Left kidney (tissue), 8 donors: ENCODE results near the gene PLCG1. TPM values are rescaled to one million over a fixed set of nuclear protein-coding genes. Genes with fewer than 3 reads are reported as not detected.
"Not testable (repeated sequence)": the region's sequence is repeated elsewhere in the genome, so short reads cannot be mapped to it uniquely, and the experiment has no call there.

Experiments used
- DNase-seq: peaks from one replicate; pipeline ENCODE4 v3.0.0-alpha.2; 2013
- long read RNA-seq, 8 donors: transcript quantifications; one replicate each; lab custom pipeline, GENCODE V29; 2026
- polyA plus RNA-seq: library from polyadenylated mRNA; unstranded; fragments of 120-200 nt; gene quantifications from one replicate; pipeline ENCODE4 v1.2.1, GENCODE V29; 2013; ENCODE audit not compliant: insufficient read length

PLCG1 gene
- 206 TPM for polyA plus RNA-seq
- long read RNA-seq, donor 1, full-length matches to known transcripts: 2 of 37 reads
- long read RNA-seq, donor 1, partial matches to known transcripts: 35 of 37 reads
- long read RNA-seq, donor 1, other reads (novel, unspliced or antisense): 0 of 37 reads
- long read RNA-seq, donor 2, full-length matches to known transcripts: 4 of 4 reads
- long read RNA-seq, donor 2, partial matches to known transcripts: 0 of 4 reads
- long read RNA-seq, donor 2, other reads (novel, unspliced or antisense): 0 of 4 reads
- long read RNA-seq, donor 3, full-length matches to known transcripts: 2 of 62 reads
- long read RNA-seq, donor 3, partial matches to known transcripts: 60 of 62 reads
- long read RNA-seq, donor 3, other reads (novel, unspliced or antisense): 0 of 62 reads
- long read RNA-seq, donor 4: 0 reads
- long read RNA-seq, donor 5, full-length matches to known transcripts: 2 of 62 reads
- long read RNA-seq, donor 5, partial matches to known transcripts: 55 of 62 reads
- long read RNA-seq, donor 5, other reads (novel, unspliced or antisense): 5 of 62 reads
- long read RNA-seq, donor 6, full-length matches to known transcripts: 3 of 8 reads
- long read RNA-seq, donor 6, partial matches to known transcripts: 5 of 8 reads
- long read RNA-seq, donor 6, other reads (novel, unspliced or antisense): 0 of 8 reads
- long read RNA-seq, donor 7, full-length matches to known transcripts: 2 of 20 reads
- long read RNA-seq, donor 7, partial matches to known transcripts: 18 of 20 reads
- long read RNA-seq, donor 7, other reads (novel, unspliced or antisense): 0 of 20 reads
- long read RNA-seq, donor 8, full-length matches to known transcripts: 2 of 18 reads
- long read RNA-seq, donor 8, partial matches to known transcripts: 16 of 18 reads
- long read RNA-seq, donor 8, other reads (novel, unspliced or antisense): 0 of 18 reads

DNA sequence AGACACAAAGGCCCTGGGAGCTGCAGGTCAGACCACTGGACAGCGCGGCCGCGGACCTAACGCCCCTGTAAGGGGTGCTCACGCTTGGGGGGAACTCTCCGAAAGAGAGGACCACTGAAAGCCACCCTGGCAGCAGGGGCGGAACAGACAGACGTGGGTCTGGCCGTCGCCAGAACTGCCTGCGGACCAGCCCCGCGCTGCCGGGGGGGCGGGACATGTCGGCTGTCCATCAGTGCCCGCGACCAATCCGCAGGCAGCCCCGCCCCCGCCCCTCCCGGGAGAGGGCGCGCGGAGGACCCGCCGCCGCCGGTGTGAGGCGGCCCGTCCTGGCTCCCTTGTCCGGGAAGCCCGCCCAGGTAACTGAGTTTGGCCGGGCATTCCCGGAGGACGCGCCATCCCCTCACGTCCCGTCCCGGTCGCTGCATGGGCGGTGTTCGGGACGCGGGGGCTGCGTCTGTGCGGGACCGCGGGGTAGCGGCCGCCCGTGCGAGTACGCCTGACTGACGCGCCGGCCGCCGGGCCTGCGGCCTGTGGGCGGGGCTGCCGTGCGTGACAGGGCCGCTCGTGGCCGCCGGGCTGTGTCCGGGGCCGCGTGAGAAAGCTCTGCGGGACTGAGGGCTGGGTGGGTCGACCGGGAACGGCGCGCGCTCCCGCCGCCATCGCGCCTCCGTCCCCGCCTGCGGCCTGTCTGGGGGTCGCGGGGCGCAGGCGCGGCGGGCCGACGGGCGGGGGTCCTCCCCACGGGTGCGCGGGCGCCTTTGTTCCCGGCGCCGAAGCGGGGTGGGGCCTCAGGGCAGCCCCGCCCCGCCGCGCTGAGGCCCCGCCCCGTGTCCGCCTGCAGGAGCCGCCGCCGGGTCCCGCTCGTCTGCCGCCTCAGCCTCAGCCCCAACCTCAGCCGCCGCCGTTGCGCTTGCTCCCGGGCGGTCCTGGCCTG, at the start of gene PLCG1:
TSS of gene PLCG1 (plus strand) at position 864 of the 934 bp plus-strand sequence. CDS start 99 bp downstream, outside the sequence.
- DNase-seq: peak; percentile 85

DNA sequence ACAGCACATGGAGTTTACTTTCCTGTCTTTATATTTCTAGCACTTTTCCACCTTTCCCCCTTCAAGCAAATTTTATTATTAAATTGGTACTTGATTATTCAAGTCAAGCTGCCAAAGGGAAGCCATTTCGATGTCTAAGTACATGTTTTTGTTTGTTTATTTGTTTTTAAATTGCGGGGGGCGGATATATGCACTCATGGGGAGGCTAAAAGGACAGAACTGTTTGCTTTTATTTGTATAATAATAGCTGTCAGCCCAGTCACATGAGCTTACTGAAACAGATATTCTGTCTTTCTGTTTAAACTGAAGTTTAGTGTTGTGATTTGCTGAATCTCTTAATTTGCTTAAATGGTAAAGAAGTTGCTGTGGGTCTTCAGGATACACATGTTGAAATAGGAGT, 49.6 kb upstream of the PLCG1 start:
- no peak for DNase-seq

DNA sequence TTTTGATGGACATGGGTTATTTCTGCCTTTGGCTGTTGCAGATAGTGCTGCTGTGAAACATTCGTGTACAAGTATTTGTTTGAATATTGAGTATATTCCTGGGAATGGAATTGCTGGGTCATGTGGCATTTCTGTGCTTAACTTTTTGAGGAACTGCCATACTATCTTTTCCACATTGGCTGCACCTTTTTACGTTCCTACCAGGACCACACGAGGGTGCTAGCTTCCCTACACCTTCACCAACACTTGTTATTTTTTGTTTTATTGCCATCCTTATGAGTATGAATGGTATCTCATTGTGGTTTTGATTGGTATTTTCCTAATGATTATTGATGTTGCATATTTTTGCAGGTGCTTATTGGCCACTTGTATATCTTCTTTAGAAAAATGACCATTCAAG, 47.8 kb upstream of the PLCG1 start:
- DNase-seq: no peak

DNA sequence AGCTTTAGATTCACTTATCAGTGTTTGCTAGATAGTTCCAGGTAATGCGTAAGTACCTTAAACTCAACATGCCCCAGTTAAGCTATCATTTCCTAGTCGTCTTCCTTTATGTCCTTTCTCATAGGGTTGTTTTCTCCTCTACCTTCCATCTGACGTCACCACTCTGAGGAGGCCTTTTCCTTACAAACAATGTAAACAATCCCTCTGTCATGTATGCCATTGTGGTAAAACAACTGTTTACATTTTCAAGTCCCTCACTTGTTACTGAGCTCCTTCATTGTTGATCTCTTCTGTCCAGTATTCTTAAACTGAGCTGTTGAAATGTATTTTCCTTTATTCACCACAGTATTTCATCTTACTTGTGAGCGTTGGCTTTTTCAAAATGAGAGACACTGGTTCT, 45.4 kb upstream of the PLCG1 start:
- no peak for DNase-seq

DNA sequence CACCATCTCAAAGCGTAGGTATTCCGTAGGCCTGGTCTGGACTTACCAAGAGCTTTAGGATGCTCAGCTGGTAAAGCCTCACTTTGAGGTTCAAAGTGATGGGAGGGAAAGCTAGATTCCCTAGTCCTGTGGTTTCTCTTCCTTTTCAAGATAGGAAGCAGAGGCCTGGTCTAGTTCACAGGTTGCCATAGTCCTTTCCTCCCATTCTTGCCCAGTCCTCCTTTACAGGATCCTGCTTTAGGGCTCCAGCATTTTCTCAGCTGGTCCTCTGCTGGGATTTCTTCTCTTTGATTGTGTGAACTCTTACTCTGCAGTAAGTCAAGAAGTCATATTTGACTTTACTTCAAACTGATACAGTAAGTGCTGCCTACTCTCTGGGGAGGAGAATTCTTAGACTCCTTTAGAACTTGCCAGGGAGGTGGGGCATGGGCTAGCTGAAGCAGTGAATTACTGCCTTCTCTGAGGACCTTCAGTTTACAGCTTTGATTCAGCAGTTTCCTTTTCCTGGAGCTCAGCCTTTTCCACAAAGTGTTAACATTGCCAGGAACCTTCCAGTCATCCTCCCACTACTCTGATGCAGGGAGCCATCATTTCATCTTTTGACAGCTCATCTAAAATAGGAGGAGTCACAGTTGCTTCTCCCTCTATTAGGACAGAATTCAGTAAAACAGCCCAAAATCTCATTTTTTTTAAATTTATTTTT, 42.8 kb upstream of the PLCG1 start:
- no peak for DNase-seq

DNA sequence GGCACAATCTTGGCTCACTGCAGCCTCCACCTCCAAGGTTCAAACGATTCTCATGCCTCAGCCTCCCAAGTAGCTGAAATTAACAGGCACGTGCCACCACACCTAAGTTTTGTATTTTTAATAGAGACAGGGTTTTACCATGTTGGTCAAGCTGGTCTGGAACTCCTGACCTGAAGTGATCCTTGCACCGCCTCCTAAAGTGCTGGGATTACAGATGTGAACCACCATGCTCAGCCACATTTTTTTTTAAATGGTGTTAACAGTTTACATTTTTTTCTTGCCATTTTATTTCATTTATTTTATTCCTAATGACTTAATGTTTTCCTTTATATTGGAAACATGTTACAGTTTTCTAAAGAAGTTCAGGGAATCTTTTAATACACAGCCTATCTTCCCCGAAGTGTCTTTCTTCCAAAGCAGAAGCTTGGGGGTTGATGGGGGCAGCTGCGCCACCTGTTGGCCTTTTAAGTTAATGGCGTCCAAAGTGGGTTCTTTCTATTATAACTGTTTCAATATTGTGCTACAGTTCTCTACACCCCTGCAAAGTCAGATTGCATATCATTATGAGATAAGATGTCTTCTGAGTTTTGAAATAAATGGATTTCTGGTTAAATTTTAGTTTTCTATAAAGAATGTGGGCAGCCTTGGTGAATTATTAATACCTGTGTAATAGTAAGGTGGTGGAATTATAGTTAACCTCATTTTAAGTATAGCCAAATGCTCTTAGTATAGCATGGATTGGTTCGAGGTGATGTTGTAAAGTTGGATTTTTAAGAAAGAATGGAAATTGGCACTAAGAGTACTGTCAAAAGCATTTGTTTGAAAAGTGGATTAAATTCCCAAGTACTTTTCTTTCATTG, 42.0 kb upstream of the PLCG1 start:
- peak; percentile 61 for DNase-seq

DNA sequence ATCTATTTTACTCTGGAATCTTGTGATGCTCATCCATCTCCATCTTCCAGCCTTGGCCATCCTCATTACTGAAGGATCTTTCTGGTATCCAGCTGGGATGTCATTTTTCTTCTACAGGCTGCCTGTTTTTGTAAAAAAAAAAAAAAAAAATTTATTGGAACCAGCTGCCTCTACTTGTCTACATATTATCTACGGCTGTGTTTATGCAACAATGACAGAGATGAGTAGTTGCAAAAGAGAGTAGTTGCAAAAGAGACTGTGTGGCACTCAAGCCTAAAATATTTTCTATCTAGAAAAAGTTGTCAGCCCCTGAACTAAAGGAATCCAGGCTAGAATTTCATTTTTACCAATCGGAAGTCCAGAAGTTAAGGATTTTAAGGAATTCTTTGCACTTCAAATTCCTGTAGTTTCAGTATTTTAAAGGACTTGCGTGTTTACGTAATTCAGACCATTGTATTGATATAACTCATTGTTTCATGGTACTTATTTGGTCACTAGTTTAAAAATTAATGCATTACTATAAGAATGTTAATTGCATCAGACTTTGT, 38.6 kb upstream of the PLCG1 start:
- DNase-seq: no peak

DNA sequence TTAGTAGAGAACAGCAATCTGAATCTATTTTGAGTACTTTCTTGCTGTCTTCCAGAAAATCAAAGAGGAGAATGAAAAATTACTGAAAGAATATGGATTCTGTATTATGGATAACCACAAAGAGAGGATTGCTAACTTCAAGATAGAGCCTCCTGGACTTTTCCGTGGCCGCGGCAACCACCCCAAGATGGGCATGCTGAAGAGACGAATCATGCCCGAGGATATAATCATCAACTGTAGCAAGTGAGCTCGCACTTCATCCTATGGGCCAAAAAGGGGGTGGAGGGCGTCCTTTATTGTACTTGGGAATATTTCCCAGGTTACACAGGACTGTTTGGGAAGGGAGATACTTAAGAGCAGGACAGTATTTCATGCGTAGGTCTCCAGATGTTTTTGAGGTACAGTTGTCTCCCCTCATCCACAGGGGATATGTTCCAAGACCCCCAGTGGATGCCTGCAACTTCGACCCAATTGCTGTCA, 37.3 kb upstream of the PLCG1 start:
- no peak for DNase-seq

DNA sequence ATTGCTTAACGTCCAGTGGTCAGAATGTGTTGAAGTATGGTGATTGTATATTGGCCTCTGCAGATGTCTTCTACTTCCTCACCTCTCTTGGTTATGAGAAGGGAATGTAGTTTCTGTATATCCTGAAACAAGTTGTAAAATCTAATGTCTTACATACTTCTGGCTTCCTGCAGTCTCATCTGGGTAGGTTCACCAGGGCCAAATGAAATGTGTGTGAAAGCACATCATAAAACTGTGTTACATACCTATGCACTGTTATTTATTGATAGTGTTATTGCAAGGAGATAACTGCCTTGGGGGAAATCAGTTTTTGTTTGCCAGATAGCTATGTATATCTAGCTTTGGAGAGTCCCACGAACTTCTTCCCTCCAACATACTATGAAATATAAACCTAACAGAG, 35.7 kb upstream of the PLCG1 start:
- DNase-seq: no peak

DNA sequence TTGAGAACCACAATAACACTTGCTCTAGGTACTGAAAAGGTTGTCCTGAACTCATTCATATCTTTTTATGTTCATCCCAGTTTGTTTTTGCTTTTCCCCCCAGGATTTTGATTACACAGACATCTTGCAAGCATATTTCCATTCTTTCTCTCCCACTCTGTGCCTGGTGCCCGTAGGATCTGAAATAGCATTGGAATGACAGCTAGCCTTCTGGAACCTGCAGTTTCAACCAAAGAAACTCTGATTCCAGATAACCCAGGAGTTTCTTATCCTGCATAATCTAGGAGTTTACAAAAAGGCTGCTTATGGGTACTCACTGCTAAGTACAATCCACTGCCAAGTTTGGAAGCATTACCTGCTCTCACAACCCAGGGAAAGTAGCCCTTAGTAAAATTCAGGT, 28.8 kb upstream of the PLCG1 start:
- DNase-seq: no peak

DNA sequence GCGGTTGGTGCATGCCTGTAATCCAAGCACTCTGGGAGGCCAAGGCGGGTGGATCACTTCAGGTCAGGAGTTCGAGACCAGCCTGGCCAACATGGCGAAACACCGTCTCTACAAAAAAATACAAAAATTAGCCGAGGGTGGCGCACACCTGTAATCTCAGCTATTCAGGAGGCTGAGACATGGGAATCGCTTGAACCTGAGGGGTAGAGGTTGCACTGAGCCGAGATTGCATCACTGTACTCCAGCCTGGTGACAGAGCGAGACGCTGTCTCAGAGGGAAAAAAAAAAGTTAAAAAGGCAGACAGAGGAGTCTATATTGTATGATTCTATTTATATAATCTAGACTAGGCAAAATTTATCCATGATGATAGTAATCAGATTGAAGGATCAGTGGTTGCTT, 27.3 kb upstream of the PLCG1 start:
- DNase-seq: no peak

DNA sequence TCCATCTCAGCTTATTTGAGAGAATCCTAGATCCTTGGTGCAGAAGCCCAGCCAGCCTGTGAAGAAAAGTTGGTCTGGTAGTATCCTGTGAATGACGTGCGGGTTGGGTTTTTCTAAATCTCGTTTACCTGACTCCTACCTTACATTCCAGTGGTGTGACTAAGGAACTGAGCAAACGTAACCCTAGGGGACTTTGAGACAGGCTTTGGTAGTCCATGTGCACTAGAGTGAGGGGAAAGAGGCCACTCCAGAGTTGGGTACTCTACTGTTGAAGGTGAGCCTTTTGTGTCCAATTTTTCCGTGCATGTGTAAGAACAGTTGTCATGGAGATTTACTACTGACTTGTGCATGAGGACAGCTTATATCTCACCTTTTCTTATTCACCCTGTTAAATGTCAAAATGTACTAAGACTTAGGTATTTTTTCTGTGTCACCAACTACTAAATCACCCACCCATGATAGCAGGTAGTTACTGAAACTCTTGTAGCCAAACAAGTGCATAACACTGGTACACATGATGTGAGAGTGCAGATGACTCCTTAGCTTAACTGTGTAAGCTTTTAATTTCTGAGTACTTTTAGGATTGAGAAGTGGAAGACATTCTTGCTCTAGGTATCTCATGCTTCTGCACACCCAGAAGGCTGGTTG, 26.3 kb upstream of the PLCG1 start:
- no peak for DNase-seq

DNA sequence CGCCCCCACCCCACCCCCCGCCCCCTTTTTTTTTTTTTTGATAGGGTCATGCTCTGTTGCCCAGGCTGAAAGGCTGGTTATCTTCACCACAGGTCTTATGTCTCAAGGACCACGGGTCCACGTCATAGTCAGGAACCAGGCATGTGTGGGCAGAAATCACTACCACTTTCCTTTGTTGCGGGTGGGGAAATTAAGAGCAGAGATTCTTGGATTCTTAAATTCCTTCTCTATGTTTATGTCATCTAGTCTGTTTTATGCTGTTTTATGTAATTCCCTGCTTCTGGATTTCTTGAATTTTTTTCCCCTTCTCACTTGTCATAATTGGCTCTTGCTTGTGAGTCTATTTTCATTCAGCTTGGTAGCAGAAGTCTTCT, 25.8 kb upstream of the PLCG1 start:
- no peak for DNase-seq

DNA sequence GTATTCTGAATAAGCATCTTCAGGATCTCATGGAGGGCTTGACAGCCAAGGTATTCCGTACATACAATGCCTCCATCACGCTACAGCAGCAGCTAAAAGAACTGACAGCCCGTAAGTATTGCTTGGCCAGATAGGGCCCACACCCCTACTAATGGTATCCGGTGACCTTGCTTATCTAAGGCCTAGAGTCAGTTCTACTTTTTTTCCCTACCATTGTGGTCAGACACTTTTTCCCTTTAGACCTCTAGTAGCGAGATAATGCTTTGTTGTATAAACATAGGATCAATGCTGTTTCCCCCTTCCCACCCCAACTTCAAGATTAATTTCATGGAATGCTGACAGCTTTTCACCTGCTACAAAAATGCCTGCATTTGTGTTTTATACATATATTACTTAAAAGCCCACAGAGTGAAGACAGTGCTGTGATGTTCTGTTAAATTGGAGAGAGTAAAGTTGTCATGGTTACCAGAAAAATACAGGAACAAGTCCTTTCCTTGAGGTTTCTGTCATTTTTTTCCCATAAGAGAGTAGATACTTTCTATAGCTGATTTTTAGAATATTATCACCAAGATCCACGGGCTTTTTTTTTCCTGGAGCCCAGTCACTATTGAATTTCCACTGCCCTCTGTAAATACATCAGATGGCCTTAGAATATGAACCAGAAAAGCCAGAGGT, 20.9 kb upstream of the PLCG1 start:
- no peak for DNase-seq

DNA sequence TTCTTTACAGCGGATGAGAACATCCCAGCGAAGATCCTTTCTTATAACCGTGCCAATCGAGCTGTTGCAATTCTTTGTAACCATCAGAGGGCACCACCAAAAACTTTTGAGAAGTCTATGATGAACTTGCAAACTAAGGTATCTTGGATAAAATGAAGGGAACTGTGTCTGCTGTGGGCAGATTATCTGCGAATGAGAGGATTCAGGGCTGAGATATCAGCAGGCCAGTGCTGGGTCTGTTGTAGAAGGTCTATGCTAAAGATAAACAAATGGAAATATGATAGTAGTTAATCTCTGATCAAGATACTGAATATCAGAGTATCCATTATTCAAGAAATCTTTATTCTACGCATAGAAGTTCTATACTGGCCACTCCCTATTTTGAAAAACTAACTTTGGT, 19.2 kb upstream of the PLCG1 start:
- DNase-seq: not testable (repeated sequence)

DNA sequence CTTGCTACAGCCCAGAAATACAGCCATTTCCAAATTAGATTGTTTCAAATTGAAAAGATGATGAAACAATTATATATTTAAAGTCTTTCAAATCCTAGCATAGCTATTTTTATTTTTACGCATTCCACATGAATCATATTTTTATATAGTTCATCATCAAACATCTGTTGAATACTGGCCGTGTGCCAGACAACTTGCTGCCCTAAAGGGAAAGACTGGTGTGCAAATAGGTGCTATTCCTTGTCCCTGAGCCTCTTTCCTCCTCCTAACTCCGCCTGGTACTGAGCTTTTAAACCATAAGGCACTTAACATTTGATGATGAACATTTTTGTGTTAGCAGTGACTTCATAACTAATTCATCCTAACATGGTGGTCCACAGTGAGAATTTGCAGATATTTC, 18.7 kb upstream of the PLCG1 start:
- no peak for DNase-seq

DNA sequence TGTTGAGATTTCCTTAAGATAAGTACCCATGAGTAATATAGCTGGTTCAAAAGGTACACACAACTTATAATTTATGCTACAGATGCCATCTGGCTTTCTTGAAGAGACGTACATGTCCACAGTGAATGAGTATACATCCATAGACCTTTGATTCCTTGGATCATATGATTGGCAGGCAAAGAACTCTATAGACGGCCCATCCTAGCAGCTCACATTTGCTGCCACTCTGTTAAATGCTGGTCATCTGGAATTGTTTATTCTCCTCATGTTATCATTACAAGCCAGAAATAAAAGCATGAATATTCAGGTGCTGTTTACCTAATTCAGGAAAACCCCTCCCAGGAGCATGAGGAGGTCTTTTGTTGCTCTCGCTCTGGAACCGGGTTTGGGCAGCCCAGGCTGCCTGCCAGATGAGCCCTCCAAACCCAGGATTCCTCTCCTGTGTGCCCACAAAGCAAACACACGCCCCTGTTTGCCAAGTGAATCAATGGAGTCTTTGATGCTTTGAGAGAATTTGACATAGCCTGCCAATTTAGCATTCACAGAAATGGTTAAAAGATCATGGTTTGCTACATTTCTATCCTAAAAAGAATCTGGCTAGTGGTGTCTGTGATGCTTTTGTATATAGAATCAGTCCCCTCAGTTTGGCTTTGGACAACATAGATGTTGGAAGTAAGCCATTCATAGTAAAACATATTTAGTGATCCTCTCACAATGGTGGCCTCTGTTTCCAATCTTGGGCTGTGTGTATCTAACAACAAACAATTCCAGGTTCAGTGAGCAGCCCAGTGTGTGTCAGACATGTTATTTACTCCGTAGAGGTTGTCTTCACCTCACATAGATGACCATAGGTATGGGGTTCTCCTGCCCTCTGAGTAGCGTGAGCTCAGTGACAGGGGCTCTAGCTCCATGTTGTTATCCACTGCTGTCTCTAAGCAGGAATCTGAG, 17.5 kb upstream of the PLCG1 start:
- DNase-seq: no peak

DNA sequence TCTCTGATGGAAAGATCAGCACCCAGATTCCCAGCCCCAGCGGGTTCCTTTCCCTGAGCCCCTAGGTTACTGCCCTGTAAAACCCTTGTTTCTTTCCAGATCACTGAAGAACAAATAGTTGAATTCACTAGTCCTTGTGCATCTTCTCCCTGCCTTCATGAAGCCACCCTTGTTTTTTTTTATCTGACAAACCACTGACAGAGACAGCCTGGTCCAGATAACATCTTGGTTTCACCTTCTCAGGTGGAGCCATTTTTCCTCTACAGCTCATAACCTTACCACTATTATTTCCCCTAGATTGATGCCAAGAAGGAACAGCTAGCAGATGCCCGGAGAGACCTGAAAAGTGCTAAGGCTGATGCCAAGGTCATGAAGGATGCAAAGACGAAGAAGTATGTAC, 15.9 kb upstream of the PLCG1 start:
- DNase-seq: no peak
